ENCODE data around the gene TRIM31. TPM values are rescaled to one million over a fixed set of nuclear protein-coding genes. Genes with fewer than 3 reads are reported as not detected.
A peak's percentile ranks its signal among the peaks of the same experiment; 100 is the strongest.

The TRIM31 gene
- total RNA-seq, 1 donor from 2014 or later = not detected

- DNase-seq (ENCODE audit: low spot score, unreplicated experiment) = no peak
- TF ChIP-seq CTCF (IDR thresholded peaks at IDR 0.05; ENCODE audit: unreplicated experiment) = no peak
- H3K27ac Mint-ChIP-seq = no peak overlapping the region
- peaks cover 5% of the 10 kb centered on the region for H3K4me1 Mint-ChIP-seq (ENCODE audit: low read depth)
- H3K36me3 Mint-ChIP-seq (ENCODE audit: insufficient read depth) = no peaks in the 10 kb centered on the region
- no peak overlapping the region for H3K4me3 Mint-ChIP-seq (ENCODE audit: low read depth)
- H3K27me3 Mint-ChIP-seq = peaks cover 83% of the 10 kb centered on the region
- H3K9me3 Mint-ChIP-seq (ENCODE audit: low read depth) = no peaks in the 10 kb centered on the region
Observed at GRCh38 chr6:30130179-30130679, 17.3 kb upstream of the TRIM31 start.

GRCh38 chr6:30129265-30130178 lies 16.6 kb upstream of the TRIM31 start:
- Mint-ChIP-seq H3K36me3 (ENCODE audit: insufficient read depth) (no peaks in the 10 kb centered on the region), H3K27ac (no peak overlapping the region), H3K4me1 (ENCODE audit: low read depth) (peaks cover 5% of the 10 kb centered on the region), H3K27me3 (peaks cover 89% of the 10 kb centered on the region), H3K4me3 (ENCODE audit: low read depth) (no peak overlapping the region), H3K9me3 (ENCODE audit: low read depth) (no peaks in the 10 kb centered on the region)
- no peak for DNase-seq (ENCODE audit: low spot score, unreplicated experiment)
- no peak for TF ChIP-seq CTCF (IDR thresholded peaks at IDR 0.05; ENCODE audit: unreplicated experiment)

GRCh38 chr6:30127238-30128093 lies 14.6 kb upstream of the TRIM31 start:
- no peaks in the 10 kb centered on the region for H3K9me3 Mint-ChIP-seq (ENCODE audit: low read depth)
- no peak for DNase-seq (ENCODE audit: low spot score, unreplicated experiment)
- peak overlapping the region; percentile 64 for H3K4me3 Mint-ChIP-seq (ENCODE audit: low read depth)
- H3K27ac Mint-ChIP-seq = no peak overlapping the region
- peaks cover 85% of the 10 kb centered on the region for H3K27me3 Mint-ChIP-seq
- H3K4me1 Mint-ChIP-seq (ENCODE audit: low read depth) = peaks cover 6% of the 10 kb centered on the region
- no peaks in the 10 kb centered on the region for H3K36me3 Mint-ChIP-seq (ENCODE audit: insufficient read depth)
- no peak for TF ChIP-seq CTCF (IDR thresholded peaks at IDR 0.05; ENCODE audit: unreplicated experiment)

GRCh38 chr6:30122515-30122914 lies 9.6 kb upstream of the TRIM31 start:
- H3K36me3 Mint-ChIP-seq (ENCODE audit: insufficient read depth) = no peaks in the 10 kb centered on the region
- no peak overlapping the region for H3K27ac Mint-ChIP-seq
- H3K4me3 Mint-ChIP-seq (ENCODE audit: low read depth) = no peak overlapping the region
- no peak for TF ChIP-seq CTCF (IDR thresholded peaks at IDR 0.05; ENCODE audit: unreplicated experiment)
- DNase-seq (ENCODE audit: low spot score, unreplicated experiment) = no peak
- no peaks in the 10 kb centered on the region for H3K9me3 Mint-ChIP-seq (ENCODE audit: low read depth)
- H3K27me3 Mint-ChIP-seq = peaks cover 60% of the 10 kb centered on the region
- H3K4me1 Mint-ChIP-seq (ENCODE audit: low read depth) = peaks cover 5% of the 10 kb centered on the region
